Astrocyte (in vitro differentiated cells and primary cell): ENCODE data around the gene KCNJ2. TPM values are rescaled to one million over a fixed set of nuclear protein-coding genes. Genes with fewer than 3 reads are reported as not detected.

Experiments
- DNase-seq: peaks from one replicate; pipeline ENCODE4 v3.0.0-alpha.2; 2010; ENCODE audit warnings: low read depth
- FAIRE-seq: peaks from 2 replicates; lab custom pipeline; 2011; peaks lifted over from hg19 to GRCh38; lab: Jason Lieb, UNC
- H2AFZ ChIP-seq: 2 replicates; pipeline ENCODE4 v1.6.0; 2012; ENCODE audit warnings: low read depth, low read length, inconsistent platforms
- H3K27ac ChIP-seq: 2 replicates; pipeline ENCODE4 v1.5.1; 2011; ENCODE audit warnings: low read depth, low read length, inconsistent platforms
- H3K27me3 ChIP-seq: 2 replicates; pipeline ENCODE4 v1.6.0; 2011; ENCODE audit warnings: low read length, inconsistent platforms; ENCODE audit not compliant: insufficient read depth
- H3K36me3 ChIP-seq: 2 replicates; pipeline ENCODE4 v1.5.1; 2011; ENCODE audit warnings: low read length, inconsistent platforms; ENCODE audit not compliant: insufficient read depth
- H3K4me1 ChIP-seq: 2 replicates; pipeline ENCODE4 v1.5.1; 2011; ENCODE audit warnings: low read length, inconsistent platforms; ENCODE audit not compliant: insufficient read depth
- H3K4me2 ChIP-seq: 2 replicates; pipeline ENCODE4 v1.6.0; 2012; ENCODE audit warnings: low read length, inconsistent platforms
- H3K4me3 ChIP-seq: 2 replicates; pipeline ENCODE4 v1.5.1; 2011; ENCODE audit warnings: low read depth, mild to moderate bottlenecking, low read length, inconsistent platforms; ENCODE audit not compliant: insufficient read depth
- H3K79me2 ChIP-seq: 2 replicates; pipeline ENCODE4 v1.6.0; 2012; ENCODE audit warnings: mild to moderate bottlenecking, low read length, inconsistent platforms; ENCODE audit not compliant: insufficient read depth
- H3K9ac ChIP-seq: 2 replicates; pipeline ENCODE4 v1.6.0; 2012; ENCODE audit warnings: mild to moderate bottlenecking, low read length, inconsistent platforms
- H3K9me3 ChIP-seq: 2 replicates; pipeline ENCODE4 v1.5.1; 2012; ENCODE audit warnings: low read depth, mild to moderate bottlenecking, low read length, inconsistent platforms; ENCODE audit not compliant: insufficient read depth
- H4K20me1 ChIP-seq: 2 replicates; pipeline ENCODE4 v1.6.0; 2012; ENCODE audit warnings: low read length, inconsistent platforms; ENCODE audit not compliant: insufficient read depth
- H3K27ac Mint-ChIP-seq: one replicate; pipeline ENCODE4 v1.8.0; 2021; ENCODE audit warnings: mild to moderate bottlenecking, mixed read lengths; ENCODE audit not compliant: unreplicated experiment
- H3K27me3 Mint-ChIP-seq: one replicate; pipeline ENCODE4 v1.8.0; 2021; ENCODE audit warnings: low read depth, mixed read lengths; ENCODE audit not compliant: unreplicated experiment
- H3K36me3 Mint-ChIP-seq: one replicate; pipeline ENCODE4 v1.8.0; 2021; ENCODE audit warnings: low read depth, mixed read lengths; ENCODE audit not compliant: unreplicated experiment
- H3K4me1 Mint-ChIP-seq: one replicate; pipeline ENCODE4 v1.8.0; 2021; ENCODE audit warnings: low read depth, mixed read lengths; ENCODE audit not compliant: unreplicated experiment
- H3K4me3 Mint-ChIP-seq: one replicate; pipeline ENCODE4 v1.8.0; 2021; ENCODE audit warnings: mild to moderate bottlenecking, moderate library complexity, mixed read lengths; ENCODE audit not compliant: unreplicated experiment
- H3K9me3 Mint-ChIP-seq: one replicate; pipeline ENCODE4 v1.8.0; 2021; ENCODE audit warnings: mild to moderate bottlenecking, mixed read lengths; ENCODE audit not compliant: unreplicated experiment
- EZH2 ChIP-seq: IDR thresholded peaks from 2 replicates; pipeline ENCODE4 v1.6.1; 2012; ENCODE audit warnings: mild to moderate bottlenecking, low read length, inconsistent platforms; ENCODE audit not compliant: insufficient read depth
- total RNA-seq: library from RNA; stranded (reverse); gene quantifications from 2 replicates; pipeline ENCODE4 v1.2.1, GENCODE V29; 2021
- TF ChIP-seq, protein P1 (sequence below): IDR thresholded peaks from 2 replicates; pipeline ENCODE4 v1.5.1; 2011; ENCODE audit warnings: low read depth, mild to moderate bottlenecking, inconsistent platforms, low read length, moderate library complexity; ENCODE audit not compliant: insufficient read depth

The KCNJ2 gene
- total RNA-seq, 1 donor from 2014 or later = 10.2 TPM

DNA sequence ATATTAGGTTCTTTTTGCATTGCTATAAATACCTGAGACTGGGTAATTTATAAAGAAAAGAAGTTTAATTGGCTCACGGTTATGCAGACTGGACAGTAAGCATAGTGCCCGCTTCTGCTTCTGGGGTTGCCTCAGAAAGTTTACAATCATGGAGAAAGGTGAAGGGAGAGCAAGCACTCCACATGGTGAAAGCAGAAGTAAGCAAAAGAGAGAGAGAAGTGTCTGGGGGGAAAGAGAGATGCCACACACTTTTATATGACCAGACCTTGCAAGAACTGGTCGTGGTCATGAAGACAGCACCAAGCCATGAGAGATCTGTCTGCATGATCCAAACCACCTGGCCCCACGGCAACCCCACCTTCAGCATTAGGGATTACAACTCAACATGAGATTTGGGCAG lies 48.9 kb upstream of the KCNJ2 start:
- Mint-ChIP-seq H3K4me1 (peaks cover 4% of the 10 kb centered on the region), H3K27me3 (no peaks in the 10 kb centered on the region), H3K36me3 (no peaks in the 10 kb centered on the region), H3K27ac (no peak overlapping the region), H3K9me3 (no peaks in the 10 kb centered on the region), H3K4me3 (no peak overlapping the region)
- Histone ChIP-seq H3K4me2 (no peak overlapping the region), H3K4me3 (no peak overlapping the region), H3K27ac (no peak overlapping the region), H3K4me1 (no peaks in the 10 kb centered on the region), H3K36me3 (no peaks in the 10 kb centered on the region), H3K79me2 (no peaks in the 10 kb centered on the region), H3K9ac (no peak overlapping the region), H3K27me3 (no peaks in the 10 kb centered on the region), H4K20me1 (no peaks in the 10 kb centered on the region), H3K9me3 (no peaks in the 10 kb centered on the region), H2AFZ (no peak overlapping the region)
- DNase-seq = no peak
- no peak for TF ChIP-seq EZH2
- TF ChIP-seq, protein P1, sequence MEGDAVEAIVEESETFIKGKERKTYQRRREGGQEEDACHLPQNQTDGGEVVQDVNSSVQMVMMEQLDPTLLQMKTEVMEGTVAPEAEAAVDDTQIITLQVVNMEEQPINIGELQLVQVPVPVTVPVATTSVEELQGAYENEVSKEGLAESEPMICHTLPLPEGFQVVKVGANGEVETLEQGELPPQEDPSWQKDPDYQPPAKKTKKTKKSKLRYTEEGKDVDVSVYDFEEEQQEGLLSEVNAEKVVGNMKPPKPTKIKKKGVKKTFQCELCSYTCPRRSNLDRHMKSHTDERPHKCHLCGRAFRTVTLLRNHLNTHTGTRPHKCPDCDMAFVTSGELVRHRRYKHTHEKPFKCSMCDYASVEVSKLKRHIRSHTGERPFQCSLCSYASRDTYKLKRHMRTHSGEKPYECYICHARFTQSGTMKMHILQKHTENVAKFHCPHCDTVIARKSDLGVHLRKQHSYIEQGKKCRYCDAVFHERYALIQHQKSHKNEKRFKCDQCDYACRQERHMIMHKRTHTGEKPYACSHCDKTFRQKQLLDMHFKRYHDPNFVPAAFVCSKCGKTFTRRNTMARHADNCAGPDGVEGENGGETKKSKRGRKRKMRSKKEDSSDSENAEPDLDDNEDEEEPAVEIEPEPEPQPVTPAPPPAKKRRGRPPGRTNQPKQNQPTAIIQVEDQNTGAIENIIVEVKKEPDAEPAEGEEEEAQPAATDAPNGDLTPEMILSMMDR = no peak
- no peak for FAIRE-seq

DNA sequence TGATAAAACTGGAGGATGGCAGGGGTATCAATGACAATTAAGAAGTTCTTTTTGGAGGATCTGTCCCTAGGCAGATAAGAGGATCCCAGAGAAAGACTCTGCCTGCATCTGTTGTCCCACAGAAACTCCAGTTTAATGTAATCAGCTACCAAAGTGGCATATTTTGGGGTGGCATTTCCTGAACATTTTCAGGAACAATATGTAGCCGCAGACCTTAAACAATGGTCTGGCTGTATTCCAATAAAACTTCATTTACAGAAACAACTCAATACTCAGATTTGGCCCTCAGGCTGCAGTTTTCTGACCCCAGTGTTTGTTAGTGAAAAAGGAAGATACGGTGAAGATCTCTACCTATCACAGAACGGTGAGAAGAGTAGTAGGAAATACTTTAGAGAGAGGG lies 48.2 kb upstream of the KCNJ2 start:
- Histone ChIP-seq H3K36me3 (no peaks in the 10 kb centered on the region), H4K20me1 (no peaks in the 10 kb centered on the region), H3K4me3 (no peak overlapping the region), H3K27ac (no peak overlapping the region), H3K79me2 (no peaks in the 10 kb centered on the region), H3K9ac (no peak overlapping the region), H3K4me2 (no peak overlapping the region), H3K4me1 (no peaks in the 10 kb centered on the region), H2AFZ (no peak overlapping the region), H3K9me3 (no peaks in the 10 kb centered on the region), H3K27me3 (no peaks in the 10 kb centered on the region)
- H3K27me3 Mint-ChIP-seq = no peaks in the 10 kb centered on the region
- H3K36me3 Mint-ChIP-seq = no peaks in the 10 kb centered on the region
- no peak overlapping the region for H3K4me3 Mint-ChIP-seq
- H3K4me1 Mint-ChIP-seq = peaks cover 4% of the 10 kb centered on the region
- FAIRE-seq (no peak), DNase-seq (no peak)
- H3K9me3 Mint-ChIP-seq = no peaks in the 10 kb centered on the region
- TF ChIP-seq, protein P1 = no peak
- TF ChIP-seq EZH2 = no peak
- no peak overlapping the region for H3K27ac Mint-ChIP-seq

DNA sequence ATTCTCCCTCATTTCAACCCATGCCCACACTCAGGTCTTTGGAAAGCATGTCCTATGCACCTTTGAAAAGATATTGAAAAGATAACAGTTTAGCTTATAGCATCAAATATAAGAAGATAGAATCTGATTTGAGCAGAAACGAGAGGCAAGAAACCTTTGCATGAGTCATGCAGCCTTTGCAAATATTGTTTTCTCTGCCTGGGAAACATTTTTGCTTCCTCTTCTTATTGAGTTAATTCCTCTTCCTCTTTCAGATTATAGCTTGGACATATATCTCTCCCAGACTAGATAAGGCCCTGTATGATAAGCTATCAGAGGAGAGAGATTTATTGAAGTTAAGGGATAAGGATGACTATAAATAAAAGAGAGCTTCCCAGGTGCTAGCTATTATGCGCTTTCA lies 46.1 kb upstream of the KCNJ2 start:
- Histone ChIP-seq H3K4me3 (no peak overlapping the region), H3K36me3 (no peaks in the 10 kb centered on the region), H3K27ac (no peak overlapping the region), H3K4me2 (no peak overlapping the region), H4K20me1 (no peaks in the 10 kb centered on the region), H3K9me3 (no peaks in the 10 kb centered on the region), H3K27me3 (no peaks in the 10 kb centered on the region), H2AFZ (no peak overlapping the region), H3K4me1 (no peaks in the 10 kb centered on the region), H3K79me2 (no peaks in the 10 kb centered on the region), H3K9ac (no peak overlapping the region)
- no peak overlapping the region for H3K4me3 Mint-ChIP-seq
- TF ChIP-seq EZH2 = no peak
- TF ChIP-seq, protein P1 = no peak
- no peak for FAIRE-seq
- peaks cover 4% of the 10 kb centered on the region for H3K4me1 Mint-ChIP-seq
- H3K9me3 Mint-ChIP-seq = peaks cover 1% of the 10 kb centered on the region
- no peak for DNase-seq
- no peaks in the 10 kb centered on the region for H3K36me3 Mint-ChIP-seq
- no peaks in the 10 kb centered on the region for H3K27me3 Mint-ChIP-seq
- no peak overlapping the region for H3K27ac Mint-ChIP-seq
